SK-N-SH (cell line): Measurements from ENCODE around the gene COBLL1.
A peak's percentile ranks its signal among the peaks of the same experiment; 100 is the strongest.

Experiments
- EP300 ChIP-seq, 2 experiments: IDR thresholded peaks; 2 replicates each; pipeline versions ENCODE4 v1.4.0 to v1.6.1; 2012; ENCODE audit warnings: borderline replicate concordance in 1 of 2, low read depth in 1 of 2, low read length in 1 of 2
- GABPA ChIP-seq: IDR thresholded peaks from 2 replicates; pipeline ENCODE4 v1.4.0; 2012; ENCODE audit warnings: low read depth, mild to moderate bottlenecking
- USF2 ChIP-seq: fragments of 150-350 bp; IDR thresholded peaks from 2 replicates; pipeline ENCODE4 v1.6.1; 2017; ENCODE audit warnings: antibody characterized with exemption, low read length, low read depth, borderline replicate concordance

GRCh38 chr2:164890544-164890943 lies 48.9 kb upstream of the COBLL1 start:
- TF ChIP-seq GABPA (no peak), USF2 (0 out of 2 replicates have a peak, but pooled peaks have one; percentile 12), EP300 (IDR thresholded peaks at IDR 0.05; ENCODE audit: borderline replicate concordance in 1 of 2, low read depth in 1 of 2, low read length in 1 of 2) (peak in 1 of 2 experiments; percentile 95; a peak in 2 of 4 replicates)
